GM12801 (cell line): ENCODE results near the gene ZNF2.

ENCODE experiments used
- TF ChIP-seq, protein P1 (sequence below): IDR thresholded peaks from one replicate; pipeline ENCODE4 v1.5.1; 2011; ENCODE audit warnings: control low read depth; ENCODE audit not compliant: insufficient read length; ENCODE audit errors: extremely low read depth

Gene ZNF2

DNA sequence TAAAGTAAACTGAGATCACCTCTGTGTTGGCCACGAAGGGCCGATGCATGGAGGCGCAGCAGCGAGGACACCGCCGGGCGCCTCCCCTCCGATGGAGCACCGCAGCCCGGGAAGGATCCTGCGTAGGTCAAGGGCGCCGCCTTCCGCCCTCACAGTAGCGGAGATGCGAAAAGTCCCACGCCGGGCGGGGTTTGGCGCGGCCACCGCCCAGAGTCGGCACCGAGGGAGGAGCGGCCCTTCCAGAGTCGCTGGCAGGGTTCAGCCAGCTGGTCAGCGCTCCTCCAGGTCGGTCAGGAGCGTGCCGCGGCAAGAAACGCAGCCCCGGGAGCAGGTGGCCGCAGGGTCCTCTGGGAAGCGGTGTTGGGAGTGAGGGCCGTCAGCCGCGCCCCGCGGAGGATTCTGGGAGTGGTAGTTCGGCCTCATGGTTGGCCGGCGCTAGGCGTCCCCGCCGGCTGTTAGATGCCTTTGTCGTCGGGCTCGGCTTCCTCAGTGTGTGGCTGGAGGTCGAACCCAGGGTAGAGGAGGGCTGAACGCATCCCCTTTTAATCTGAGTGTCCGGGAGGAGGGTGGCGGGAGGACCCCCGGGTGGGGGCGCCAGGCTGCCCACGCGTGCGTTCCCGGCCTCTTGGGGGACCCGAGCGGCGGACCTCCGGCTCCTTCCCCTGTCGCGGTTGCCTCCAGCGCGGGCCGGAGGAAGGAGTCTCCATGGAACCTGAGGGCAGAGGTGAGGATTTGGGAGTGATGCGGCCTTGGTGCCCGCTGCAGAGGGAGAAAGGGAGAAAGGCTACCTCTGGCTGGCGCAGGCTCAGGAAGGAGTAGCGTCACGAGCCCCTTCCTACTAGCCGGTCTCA is 41.7 kb downstream of the ZNF2 start, which contains the start of gene ZNF892:
Gene ZNF892, plus strand, starts transcription at position 411 of the 851 bp plus-strand sequence. Its CDS starts 295 bp downstream, at position 706.
- TF ChIP-seq, protein P1, sequence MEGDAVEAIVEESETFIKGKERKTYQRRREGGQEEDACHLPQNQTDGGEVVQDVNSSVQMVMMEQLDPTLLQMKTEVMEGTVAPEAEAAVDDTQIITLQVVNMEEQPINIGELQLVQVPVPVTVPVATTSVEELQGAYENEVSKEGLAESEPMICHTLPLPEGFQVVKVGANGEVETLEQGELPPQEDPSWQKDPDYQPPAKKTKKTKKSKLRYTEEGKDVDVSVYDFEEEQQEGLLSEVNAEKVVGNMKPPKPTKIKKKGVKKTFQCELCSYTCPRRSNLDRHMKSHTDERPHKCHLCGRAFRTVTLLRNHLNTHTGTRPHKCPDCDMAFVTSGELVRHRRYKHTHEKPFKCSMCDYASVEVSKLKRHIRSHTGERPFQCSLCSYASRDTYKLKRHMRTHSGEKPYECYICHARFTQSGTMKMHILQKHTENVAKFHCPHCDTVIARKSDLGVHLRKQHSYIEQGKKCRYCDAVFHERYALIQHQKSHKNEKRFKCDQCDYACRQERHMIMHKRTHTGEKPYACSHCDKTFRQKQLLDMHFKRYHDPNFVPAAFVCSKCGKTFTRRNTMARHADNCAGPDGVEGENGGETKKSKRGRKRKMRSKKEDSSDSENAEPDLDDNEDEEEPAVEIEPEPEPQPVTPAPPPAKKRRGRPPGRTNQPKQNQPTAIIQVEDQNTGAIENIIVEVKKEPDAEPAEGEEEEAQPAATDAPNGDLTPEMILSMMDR: no peak

DNA sequence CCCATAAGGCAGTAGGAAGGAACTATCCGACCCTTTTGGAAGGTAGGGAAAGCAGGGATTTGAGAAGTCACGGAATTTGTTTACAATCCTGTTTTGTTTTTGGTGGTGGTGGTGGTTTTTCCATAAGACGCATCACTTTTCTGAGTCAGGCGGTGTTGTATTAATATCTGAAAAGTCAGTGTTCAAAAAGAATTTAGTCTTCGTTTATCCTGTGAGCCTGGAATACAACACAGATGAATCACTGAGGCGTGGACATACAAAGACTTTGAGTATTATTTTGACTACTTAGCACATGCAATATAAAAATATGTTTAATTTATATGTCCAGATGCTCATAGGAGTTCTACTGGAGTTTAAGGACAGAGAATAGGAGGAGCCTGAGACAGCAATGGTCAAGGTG is 42.5 kb downstream of the ZNF2 start:
- TF ChIP-seq, protein P1: no peak

DNA sequence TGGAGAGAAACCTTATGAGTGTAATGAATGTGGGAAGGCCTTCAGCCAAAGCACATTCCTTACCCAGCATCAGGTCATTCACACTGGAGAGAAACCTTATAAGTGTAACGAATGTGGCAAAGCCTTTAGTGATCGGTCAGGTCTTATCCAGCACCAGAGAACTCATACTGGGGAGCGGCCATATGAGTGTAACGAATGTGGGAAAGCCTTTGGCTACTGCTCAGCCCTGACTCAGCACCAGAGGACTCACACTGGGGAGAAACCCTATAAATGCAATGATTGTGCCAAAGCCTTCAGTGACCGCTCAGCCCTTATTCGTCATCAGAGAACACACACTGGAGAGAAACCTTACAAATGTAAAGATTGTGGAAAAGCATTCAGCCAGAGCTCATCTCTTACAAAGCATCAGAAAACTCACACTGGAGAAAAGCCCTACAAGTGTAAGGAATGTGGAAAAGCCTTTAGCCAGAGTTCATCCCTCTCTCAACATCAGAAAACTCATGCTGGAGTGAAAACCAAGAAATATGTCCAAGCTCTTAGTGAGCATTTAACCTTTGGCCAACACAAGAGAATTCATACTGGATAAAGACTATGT is 49.5 kb downstream of the ZNF2 start:
- TF ChIP-seq, protein P1: no peak

DNA sequence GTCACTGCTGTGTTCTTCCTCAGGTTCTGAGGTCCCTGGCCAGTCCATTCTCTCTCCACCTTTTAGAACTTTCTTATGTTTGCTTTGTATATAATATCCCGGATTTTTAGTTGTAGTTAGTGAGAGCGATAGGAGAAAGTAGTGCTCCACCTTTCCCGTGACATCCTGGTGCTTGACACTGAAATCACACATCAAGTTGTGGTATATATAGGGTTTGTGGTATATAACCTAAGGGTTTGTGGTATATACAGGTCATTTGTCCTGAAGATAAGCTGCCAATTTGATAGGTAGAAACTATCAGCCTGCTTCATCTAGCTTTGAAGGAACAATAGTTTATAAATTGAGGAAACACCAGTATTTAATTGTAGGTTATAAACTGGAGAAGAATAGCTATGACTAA is 54.8 kb downstream of the ZNF2 start:
- TF ChIP-seq, protein P1: no peak

DNA sequence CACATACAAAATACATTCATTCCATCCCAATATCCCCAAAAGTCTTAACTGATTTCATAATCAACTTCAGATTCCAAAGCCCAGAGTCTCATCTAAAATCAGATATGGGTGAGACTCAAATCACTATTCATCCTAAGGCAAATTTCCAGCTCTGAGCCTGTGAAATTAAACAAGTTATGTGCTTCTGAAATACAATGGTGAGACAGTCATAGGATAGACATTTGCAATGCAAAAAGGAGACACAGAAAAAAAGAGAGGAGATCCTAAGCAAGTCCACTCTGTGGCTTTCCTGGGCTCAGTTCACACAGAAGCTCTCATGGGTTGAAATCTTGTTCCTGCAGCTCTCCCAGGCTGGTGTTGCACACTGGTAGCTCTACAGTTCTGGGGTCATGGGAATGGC is 60.0 kb downstream of the ZNF2 start:
- TF ChIP-seq, protein P1: no peak

DNA sequence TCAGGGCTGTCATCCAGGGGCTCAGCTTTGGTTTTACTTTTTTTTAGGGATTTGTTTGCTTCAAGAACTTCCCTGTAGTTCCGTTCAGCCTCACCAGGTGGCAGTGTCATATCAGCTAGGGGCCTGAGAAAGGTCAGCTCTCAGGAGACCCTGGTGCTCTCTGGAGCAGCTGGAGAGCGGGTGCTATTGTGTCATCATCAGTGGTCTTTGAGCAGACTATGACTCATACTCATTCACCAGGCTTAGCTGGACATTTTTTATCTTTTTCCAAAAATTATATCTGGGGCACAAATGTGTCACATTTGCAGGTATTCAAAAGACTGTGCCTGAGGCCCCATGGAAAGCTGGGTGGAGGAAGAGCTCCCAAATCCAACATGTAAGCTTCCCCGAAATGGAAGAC is 66.1 kb downstream of the ZNF2 start:
- TF ChIP-seq, protein P1: no peak

DNA sequence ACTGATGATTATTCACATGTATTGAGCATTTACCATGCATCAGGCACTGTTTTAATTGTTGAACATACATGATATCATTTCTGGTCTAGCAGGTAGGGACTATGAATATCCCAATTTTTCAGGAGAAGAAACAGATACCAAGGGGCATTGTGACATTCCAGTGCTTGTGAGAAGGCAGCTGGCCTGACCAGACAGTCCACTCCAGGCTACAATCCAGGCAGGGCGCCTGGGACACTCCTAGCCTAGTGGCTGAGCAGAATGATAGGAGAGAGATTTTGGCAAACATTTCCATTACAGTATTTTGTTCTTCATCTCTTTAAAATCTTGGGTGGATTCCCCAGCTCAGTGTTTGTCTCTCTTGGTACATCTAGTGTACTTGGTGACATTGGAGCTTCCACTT is 66.6 kb downstream of the ZNF2 start:
- TF ChIP-seq, protein P1: no peak
